GM18511 (cell line): ENCODE results near the gene ATP6V1A.

Experiments used
- ATAC-seq: cut with Tn5 transposase; IDR thresholded peaks from one replicate; pipeline ENCODE4 v1.9.1; 2021; ENCODE audit warnings: mild to moderate bottlenecking, moderate library complexity; ENCODE audit not compliant: unreplicated experiment

Gene ATP6V1A

DNA sequence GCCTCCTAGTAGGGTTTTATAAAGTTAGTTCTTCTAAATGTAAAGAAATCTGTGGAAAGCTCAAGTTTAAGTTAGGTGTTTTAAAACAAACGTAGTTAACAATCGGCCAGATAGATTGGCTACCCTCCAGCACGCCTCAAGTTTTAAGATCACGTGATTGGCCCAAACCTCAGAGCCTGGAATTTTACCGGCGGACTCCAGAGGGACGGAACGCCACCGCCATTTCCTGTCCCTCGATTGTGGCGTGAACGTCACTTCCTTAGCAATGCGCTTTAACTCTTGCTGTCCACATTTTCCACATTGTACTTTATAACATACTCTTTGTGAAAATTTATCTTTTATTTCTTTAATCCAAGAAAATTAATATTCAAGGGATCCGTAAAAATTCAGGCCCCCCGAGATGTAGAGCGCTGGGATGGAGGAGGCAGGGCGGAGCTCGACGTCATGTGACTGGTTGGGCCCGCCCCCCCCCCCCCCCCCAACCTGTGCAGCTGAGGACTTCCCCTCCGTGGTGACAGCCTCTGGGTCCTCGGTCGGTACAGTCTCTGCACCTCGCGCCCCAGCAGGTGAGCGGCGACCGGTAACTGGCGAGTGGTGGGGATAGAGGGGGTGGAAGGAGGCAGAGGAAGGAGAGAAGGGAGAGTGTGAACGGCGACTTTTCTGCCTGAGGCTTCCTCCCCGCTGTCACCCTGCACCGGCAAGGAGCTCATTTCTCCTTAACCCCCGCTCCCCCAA lies at the start of gene ATP6V1A:
TSS of gene ATP6V1A (plus strand) at position 488 of the 735 bp plus-strand sequence. CDS start 31,719 bp downstream, outside the sequence.
- peak; percentile 45 for ATAC-seq

DNA sequence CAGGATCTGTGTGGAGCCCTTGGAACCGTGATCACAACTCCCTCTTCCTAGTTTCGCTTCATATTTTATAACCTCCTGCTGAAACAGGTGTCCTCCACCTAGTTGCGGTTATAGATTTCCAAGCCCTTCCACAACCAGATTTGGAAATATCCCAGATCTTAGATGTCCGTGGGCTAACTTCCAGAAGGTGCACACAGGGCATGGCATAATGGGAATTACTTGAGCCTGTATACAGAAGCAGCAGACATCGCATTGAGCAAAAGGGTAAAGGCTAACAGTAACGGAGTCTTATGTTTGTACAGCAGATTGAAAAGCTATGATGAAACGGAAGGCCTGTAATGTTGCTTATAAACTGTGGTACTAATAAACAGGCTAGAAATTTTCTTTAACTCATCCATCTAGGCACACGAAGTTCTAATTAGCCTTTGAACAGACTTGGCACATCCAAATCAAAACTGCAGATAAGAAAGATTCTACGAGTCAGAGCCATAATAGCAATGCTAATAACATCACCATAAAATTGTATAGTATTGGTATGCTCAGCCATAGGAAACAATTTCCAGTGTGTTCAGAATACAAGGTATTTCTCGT lies 49.2 kb upstream of the ATP6V1A start:
- ATAC-seq: no peak

DNA sequence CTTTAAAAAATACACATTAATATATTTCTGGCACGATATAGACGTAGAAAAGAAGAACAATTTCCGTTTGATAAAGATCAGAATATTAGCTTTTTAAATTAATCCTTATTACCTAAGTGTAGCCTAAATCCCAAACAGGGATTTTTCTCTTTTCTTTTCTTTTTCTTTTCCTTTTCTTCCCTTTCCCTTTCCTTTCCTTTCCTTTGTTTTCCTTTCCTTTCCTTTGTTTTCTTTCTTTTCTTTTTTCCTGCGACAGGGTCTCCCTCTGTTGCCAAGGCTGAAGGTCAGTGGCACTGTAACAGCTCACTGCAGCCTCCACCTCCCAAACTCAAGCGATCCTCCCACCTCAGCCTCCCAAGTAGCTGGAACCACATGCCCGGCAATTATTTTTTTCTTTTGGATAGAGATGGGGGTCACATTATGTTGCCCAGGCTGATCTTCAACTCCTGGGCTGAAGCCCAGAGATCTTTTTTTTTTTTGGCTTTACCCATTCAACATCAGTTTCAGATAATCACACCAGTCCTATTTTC lies 48.6 kb upstream of the ATP6V1A start:
- ATAC-seq: no peak

DNA sequence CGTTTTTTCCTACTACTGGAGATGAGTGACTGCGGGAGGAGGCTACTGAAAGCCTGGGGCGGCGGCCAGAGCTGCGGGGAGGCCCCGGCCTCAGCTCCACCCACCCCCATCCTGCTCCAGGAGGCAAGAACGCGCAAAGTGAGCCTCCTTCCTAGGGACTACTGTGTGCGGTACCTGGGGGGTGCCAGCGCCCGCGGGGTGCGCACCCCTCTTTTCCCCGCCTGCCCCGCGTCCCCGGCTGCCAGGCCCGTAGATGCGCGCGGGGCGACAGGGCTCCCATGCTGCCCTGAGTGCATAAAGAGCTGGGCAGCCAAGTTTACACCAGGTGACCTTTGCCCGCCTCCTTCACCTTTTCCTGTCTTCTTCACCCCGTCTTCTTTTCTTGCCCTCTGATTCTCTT lies 47.9 kb upstream of the ATP6V1A start:
- ATAC-seq: no peak

DNA sequence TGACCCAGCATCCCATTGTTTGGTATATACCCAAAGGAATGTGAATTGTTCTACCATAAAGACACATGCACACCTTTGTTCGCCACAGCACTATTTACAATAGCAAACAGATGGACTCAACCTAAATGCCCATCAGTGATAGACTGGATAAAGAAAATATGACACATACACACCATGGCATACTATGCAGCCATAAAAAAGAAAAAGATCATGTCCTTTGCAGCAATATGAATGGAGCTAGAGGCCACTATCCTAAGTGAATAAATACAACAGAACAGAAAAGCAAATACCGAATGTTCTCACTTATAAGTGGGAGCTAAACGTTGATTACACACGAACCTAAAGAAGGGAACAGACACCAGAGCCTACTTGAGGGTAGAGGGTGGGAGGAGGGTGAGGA lies 39.0 kb upstream of the ATP6V1A start:
- no peak for ATAC-seq

DNA sequence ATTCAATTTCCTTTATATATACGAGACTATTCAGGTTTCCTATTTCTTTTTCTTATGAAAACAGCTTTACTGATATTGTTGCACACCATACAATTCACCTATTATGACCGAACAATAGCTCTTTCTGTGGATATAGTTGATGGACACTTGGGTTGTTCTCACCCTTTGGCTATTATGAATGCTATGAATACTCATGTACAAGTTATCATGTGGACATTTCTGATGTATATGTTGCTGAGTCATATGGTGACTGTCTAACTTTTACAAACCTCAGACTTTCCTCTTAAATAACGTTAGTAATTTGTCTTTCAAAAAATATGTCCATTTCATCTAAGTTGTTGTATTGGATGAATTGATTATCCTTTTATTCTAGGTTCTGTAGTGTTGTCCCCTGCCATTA lies 34.7 kb upstream of the ATP6V1A start:
- ATAC-seq: no peak

DNA sequence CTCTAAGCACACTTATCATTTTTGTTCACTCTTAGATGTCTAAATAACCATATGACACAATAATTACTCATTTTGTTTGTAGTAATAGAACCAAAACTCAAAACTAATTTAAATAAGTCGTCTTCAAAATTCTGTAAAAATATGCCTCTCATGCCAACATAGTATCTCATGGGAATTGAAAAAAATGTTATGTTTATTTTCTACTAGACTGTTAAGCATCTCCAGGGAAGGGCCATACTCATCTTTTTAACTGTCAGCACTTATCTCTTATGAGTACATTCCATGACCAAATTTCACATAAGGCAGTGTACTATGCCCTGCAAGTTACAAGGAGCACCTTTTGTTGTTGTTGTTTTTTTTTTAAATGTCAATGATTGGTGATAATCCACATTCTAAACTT lies 32.1 kb upstream of the ATP6V1A start:
- no peak for ATAC-seq

DNA sequence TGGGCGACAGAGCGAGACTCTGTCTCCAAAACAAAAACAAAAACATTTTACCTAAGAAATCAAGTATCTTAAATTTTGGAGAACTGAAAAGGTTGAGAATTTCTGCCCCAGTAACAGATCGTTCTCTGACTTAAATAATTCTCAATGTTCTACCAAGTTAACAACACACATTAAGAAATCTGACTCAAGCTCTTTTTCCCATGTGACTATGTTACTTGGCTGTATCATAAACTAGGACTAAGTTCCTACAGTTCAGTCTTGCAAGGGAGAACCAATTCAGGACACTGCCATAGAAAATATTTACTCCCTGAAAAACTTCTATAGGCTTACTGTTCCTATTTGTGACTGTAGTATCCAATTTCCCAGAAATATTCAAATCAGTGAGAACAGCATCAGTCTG lies 29.5 kb upstream of the ATP6V1A start:
- no peak for ATAC-seq

DNA sequence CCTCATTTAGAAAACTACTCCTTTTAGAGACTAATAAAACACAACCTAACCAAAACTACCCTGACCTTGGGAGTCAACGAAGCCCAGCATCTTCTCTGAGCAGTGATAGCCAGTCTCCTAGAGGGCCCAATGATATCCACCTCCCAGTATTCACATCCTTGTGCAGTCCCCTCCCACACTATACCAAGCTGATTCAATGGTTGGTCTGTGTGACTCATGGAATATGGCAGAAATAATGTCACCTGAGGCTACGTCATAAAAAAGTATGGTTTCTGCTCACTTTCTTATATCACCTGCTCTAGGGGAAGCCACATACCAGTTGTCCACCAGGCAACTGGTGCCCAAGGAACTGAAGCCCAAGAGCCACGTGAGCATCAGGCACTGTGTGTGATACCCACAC lies 29.0 kb upstream of the ATP6V1A start:
- ATAC-seq: no peak

DNA sequence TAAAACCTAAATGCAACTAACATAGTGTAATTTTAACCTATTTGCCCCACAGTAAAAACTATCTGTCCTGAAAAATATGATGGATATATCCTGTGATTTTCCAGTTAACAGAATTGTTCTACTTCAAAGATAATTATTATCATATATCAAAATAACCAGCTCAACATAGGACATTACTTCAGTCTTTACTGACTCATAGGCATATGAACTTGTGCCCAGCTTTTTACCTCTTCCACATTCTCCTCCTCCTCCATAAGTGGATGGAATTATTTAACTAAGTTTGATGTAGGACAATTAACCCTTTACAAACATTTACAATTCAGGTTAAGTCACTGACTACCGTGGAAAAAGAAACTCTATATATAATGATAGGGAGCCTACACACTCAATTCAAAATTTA lies 27.5 kb upstream of the ATP6V1A start:
- no peak for ATAC-seq

DNA sequence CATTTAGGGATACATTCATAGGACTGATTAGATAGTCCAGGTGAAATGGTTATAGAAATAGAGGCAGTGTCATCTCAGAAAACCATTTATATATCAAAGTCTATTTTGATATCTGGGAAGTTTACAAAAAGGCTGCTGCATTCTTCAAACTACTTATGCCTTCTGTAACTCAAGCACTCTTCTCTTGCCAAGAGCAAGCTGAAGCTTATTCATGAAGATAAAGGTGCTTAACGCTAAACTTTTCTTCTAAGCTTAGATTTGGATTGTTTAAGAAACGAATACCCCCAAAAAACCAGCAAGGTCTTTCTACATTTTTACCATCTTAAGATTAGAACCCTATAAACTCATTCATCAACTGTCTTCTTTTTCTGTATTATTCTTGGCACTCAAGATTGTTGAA lies 27.1 kb upstream of the ATP6V1A start:
- ATAC-seq: no peak

DNA sequence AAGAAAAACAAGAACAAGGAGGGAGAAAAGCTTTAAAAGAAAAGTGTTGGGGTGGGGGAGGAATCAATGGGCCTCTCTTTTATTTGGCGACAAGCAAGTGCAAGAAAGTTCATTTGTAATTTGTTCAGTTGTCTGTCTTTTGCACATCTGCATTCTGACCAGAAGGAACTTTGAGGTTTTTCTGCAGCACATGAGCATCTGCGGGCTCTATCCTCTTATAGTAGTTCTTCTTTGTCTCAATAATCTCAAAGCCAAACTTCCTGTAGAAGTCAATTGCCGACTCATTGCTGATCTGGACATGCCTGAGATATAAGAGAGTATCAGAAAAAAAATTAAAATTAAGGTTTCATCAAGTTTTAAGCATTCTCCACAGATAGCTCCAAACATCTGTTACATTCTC lies 25.2 kb upstream of the ATP6V1A start:
- no peak for ATAC-seq

DNA sequence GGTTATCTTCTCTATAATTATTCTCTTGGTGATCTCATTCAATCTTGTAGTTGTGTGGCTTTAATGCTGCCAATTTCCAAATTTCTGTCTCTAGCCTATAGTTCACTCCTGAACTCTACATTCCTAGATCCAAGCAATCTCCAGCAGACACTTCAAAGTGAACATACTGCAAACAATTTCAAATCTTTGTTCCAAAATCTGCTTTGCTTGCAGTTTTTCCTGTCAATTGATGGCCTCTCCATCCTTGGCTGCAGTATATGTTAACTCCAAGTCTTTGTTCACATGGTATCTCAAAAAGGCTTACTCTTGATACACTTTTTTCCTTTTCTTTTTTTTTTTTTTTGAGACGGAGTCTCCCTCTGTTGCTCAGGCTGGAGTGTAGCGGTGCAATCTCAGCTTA lies 18.2 kb upstream of the ATP6V1A start:
- ATAC-seq: no peak

DNA sequence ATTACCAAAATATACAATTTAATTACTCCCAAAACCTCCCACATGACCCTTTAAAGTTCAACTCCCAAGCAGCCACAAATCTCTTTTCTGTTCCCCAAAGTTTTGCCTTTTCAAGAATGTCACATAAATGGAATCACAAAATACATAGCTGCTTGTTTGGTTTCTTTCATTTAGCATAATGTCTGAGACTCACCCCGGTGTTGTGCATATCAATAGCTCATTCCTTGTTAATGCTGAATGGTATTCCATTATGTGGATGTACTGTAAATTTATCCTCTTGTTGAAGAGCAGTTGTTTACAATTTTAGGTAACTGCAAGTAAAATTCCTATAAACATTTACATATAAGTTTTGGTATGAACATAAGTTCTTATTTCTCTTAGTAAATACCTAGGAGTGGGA lies 16.3 kb upstream of the ATP6V1A start:
- no peak for ATAC-seq

DNA sequence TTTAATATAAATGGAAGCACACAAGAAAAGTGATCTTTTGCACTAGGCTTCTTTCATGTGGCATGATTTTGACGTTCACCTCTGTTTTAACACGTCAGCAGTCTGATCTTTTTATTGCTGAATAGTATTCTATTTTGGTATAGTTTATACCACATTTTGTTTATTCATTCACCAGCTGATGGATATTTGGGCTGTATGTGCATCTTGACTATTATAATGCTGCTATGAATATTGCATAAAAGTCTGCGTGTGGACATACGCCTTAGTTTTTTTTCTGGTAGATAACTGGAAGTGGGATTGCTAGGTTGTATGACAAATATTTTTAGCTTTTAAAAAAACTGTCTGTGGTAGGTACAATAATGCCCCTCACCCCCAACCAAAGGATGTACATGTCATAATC lies 15.1 kb upstream of the ATP6V1A start:
- no peak for ATAC-seq

DNA sequence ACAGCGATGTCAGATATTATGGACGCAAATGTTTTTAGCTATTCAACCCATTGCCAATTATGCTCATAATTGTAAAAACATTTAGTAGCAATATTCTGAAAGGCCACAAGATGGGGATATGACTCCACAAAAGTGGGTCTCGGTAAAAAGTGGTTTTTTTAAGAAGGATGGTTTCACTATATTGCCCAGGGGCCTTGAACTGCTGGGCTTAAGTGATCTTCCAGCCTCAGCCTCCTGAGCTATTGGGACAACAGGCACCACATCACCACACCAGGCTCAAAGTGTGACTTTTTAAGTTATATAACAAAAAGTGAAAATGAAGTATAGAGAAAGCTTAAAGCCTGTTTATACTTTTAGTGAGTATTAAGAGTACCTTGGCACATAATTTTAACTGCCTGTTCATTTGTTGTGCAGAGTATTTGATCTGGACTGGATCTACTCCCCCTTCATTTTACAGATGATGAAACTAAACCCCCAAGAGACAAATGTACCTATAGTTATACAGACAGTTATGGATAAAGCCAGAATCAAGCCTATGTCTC lies 10.2 kb upstream of the ATP6V1A start:
- ATAC-seq: peak; percentile 83

DNA sequence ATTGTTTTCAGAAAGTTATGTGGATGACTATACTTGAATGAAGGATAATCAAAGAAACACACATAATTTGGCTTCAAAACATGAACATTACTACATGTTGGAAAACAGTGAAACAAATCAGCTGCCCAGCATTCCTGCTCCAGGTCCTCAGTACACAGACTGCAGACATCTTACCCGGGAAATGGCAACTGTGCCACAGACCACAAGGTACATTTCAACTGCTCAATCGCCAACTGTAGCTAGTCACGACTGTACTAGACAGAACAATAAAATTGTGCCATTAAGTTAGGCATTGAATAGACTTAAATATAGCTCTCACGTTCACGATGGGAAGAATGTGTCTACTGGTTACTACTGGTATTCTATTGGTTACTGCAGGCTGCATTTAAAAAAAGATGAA lies 5.7 kb upstream of the ATP6V1A start:
- ATAC-seq: no peak

DNA sequence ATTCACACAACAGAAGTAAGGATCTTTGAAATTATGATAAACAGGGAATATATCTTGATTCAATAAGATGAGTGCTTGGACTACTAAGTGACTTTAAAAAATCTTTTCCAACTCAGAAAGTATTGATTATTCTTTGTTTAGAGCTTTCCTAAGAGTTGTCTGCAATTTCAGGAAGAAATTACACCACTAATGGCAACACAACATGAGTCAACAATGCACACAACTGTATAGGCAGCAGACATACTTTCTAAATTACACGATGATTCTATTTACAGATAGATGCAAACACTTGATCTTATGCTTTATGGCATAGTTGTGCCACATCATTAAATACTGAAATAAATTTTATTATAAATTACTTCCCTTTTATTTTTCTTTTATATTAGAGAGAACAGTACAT lies 5.2 kb upstream of the ATP6V1A start:
- no peak for ATAC-seq

DNA sequence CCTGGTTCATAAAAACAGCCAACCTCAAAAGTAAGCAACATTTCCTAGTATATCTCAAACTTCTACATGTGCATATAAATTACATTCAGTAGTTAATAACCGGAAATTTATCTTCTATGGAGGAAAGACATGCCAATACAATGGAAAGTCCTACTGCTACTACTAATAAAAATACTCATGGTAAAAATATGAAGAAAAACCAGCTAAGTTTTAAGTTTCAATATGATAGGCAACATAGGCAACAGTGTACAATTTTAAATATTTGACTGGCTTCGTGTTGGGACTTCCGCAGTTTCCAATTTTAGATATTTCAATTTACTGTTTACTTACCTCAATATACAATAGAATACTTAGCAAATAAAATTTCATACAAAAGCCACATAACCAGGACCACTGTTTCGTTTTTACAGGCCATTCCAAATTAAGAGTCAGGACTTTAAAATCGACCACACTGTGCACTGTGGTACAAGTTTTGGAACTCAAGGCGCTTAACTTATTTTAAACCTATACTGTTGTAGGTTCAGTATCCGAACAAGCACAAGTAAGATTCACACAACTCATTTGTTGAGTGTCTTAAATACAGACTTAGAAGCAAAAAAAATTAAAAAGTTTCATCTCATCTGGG lies 3.7 kb upstream of the ATP6V1A start:
- ATAC-seq: no peak

DNA sequence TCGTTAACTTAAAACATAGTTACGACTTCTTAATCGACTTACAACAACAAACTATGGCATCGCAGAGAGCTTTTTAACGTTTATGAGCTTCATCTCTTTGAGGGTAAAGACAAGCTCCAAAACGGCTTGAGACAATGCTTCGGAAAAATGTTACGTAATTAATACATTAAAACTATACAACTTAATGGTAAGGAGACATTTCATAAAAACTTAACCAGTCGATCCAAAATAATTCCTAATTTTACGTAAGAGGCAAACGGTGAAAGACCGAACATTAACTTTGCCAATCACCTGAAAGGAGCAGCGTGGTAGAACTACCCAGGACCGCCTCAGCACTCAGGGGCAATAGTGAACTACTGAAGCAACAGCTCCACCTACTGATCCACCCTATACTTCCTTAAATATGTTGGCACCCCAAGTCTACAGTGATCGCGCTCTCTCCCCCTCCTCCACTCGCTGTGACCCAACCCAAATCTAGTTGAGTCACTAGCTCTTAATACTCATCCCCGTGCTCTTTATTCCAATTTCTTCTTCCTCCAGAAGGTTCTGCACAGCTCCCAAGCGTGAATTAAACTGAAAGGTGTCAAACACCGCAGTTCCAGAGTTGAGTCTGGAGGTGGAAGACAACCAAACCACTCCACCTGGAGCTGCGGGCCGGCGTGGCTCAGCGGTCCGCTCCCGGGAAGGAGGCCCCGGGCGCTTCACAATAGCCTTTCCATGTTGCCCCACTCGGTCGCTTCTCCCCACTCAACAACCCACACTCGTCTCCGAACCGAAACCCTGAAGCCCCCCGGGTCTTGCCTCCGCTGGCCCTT lies 1.7 kb upstream of the ATP6V1A start:
- ATAC-seq: peak; percentile 64
